Thyroid gland (tissue), 4 donors: Measurements from ENCODE around the gene ZNF701. TPM values are rescaled to one million over a fixed set of nuclear protein-coding genes. Genes with fewer than 3 reads are reported as not detected.

Experiments
- DNase-seq, 2 donors: peaks; one replicate each; pipeline ENCODE4 v3.0.0-alpha.2; 2019
- H3K27ac ChIP-seq, 3 donors: fragments of 200-600 bp; sonication (generic); 1 replicate in 2 of 3; 2 replicates in 1 of 3; pipeline ENCODE4 v1.5.1; 2016 to 2019; ENCODE audit warnings: mild to moderate bottlenecking in 1 of 3, moderate library complexity in 1 of 3
- H3K27me3 ChIP-seq: fragments of 200-600 bp; sonication (generic); one replicate; pipeline ENCODE4 v1.5.1; 2019
- H3K36me3 ChIP-seq, 2 donors: fragments of 200-600 bp; sonication (generic); one replicate each; pipeline ENCODE4 v1.5.1; 2016 to 2019
- H3K4me1 ChIP-seq, 2 donors: fragments of 200-600 bp; sonication (generic); one replicate each; pipeline ENCODE4 v1.5.1; 2017 to 2019
- H3K4me3 ChIP-seq, 3 donors: fragments of 200-600 bp; sonication (generic); replicated peaks in 1 of 3; 1 replicate in 2 of 3; 2 replicates in 1 of 3; pipeline ENCODE4 v1.5.1; 2016; ENCODE audit warnings: mild to moderate bottlenecking in 1 of 3
- H3K9me3 ChIP-seq: fragments of 200-600 bp; sonication (generic); one replicate; pipeline ENCODE4 v1.5.1; 2017
- CTCF ChIP-seq, 6 experiments: fragments of 200-600 bp in 3 of 6; fragments of 450-650 bp in 3 of 6; sonication (generic) in 3 of 6; IDR thresholded peaks; one replicate each; pipeline ENCODE4 v1.5.1; 2016 to 2019; ENCODE audit warnings: antibody characterized with exemption in 6 of 6, mild to moderate bottlenecking in 2 of 6, inconsistent platforms in 1 of 6, moderate library complexity in 1 of 6
- POLR2A ChIP-seq, 2 donors: fragments of 450-650 bp; IDR thresholded peaks; one replicate each; pipeline ENCODE4 v1.6.1; 2017; ENCODE audit warnings: antibody characterized with exemption in 2 of 2, mild to moderate bottlenecking in 2 of 2, moderate library complexity in 1 of 2
- WGBS, 2 donors: methylation state at CpG; one replicate each; pipeline ENCODE4 v1.1.5; 2017; 5-methylcytosine and 5-hydroxymethylcytosine counted together
- intact Hi-C: fragments of 100-400 bp; cut with DNase I; formaldehyde crosslinking; loops from one replicate; pipeline ENCODE4 v1.15.1; 2023
- small RNA-seq: library from RNA; depleted of rRNA; stranded (forward); fragments of <200 nt; gene quantifications from one replicate; pipeline ENCODE3, GENCODE V24; 2016
- total RNA-seq, 4 donors: library from RNA; depleted of rRNA; stranded (reverse); fragments of >200 nt; gene quantifications; one replicate each; pipeline ENCODE4 v1.2.3, GENCODE V29; 2016

The ZNF701 gene
- total RNA-seq, 4 donors from 2014 or later = 22.3 to 39.3 (median 28.3) TPM

GRCh38 chr19:52635786-52636570 is 65.9 kb downstream of the ZNF701 start:
- DNase-seq = no peak
- WGBS, 2 donors = 85 to 89% methylated on average over 11 of the region's 11 CpGs
- TF ChIP-seq CTCF (IDR thresholded peaks at IDR 0.05) = no peak
- no peak for TF ChIP-seq POLR2A (IDR thresholded peaks at IDR 0.05)
- Histone ChIP-seq H3K9me3 (no peaks in the 10 kb centered on the region), H3K36me3 (no peaks in the 10 kb centered on the region), H3K4me3 (no peak overlapping the region), H3K27me3 (no peaks in the 10 kb centered on the region), H3K27ac (no peak overlapping the region), H3K4me1 (peaks cover 5 to 11% of the 10 kb centered on the region in 2 donors)
- intact Hi-C loops = loop anchor here (5.0 kb wide), 1 partner anchor 56 kb away; no protein-coding TSS in a partner anchor

Small RNAs within 50 kb of the gene (small RNA-seq; reads per million reads assigned to genes)
- not detected for gene RPL39P34

Other genes with a start within 250 kb of the ZNF701 start
- gene ZNF610, start 234.0 kb upstream of the ZNF701 start, total RNA-seq = 10 to 100 TPM in 1 of 4 donors, 1 to 10 TPM in 3; 4.3 to 10.6 (median 7.1) TPM
- gene ZNF880, start 200.4 kb upstream of the ZNF701 start, total RNA-seq = 10 to 100 TPM; 31.1 to 49.4 (median 36.7) TPM
- 10 to 100 TPM; 25.3 to 63.3 (median 43.3) TPM for gene ZNF528, start 172.4 kb upstream of the ZNF701 start, total RNA-seq
- gene ZNF534, start 141.1 kb upstream of the ZNF701 start, total RNA-seq = 1 to 10 TPM in 1 of 4 donors, under 1 TPM in 2, not detected in 1; 0.50 to 1.2 (median 0.54) TPM
- gene ZNF578, start 116.7 kb upstream of the ZNF701 start, total RNA-seq = 1 to 10 TPM; 2.7 to 6.9 (median 3.8) TPM
- 10 to 100 TPM; 33.4 to 98.3 (median 58.9) TPM for gene ZNF808, start 42.6 kb upstream of the ZNF701 start, total RNA-seq
- gene ZNF83, start 68.1 kb downstream of the ZNF701 start, total RNA-seq = 100 to 1,000 TPM in 2 of 4 donors, 10 to 100 TPM in 2; 75.3 to 125 (median 97.0) TPM
- gene ZNF611, start 164.8 kb downstream of the ZNF701 start, total RNA-seq = 10 to 100 TPM; 12.8 to 34.8 (median 24.5) TPM
- gene ZNF600, start 216.5 kb downstream of the ZNF701 start, total RNA-seq = 10 to 100 TPM in 3 of 4 donors, 1 to 10 TPM in 1; 8.8 to 15.3 (median 12.4) TPM